ENCODE measurements around the gene DCAF4. TPM values are rescaled to one million over a fixed set of nuclear protein-coding genes. Genes with fewer than 3 reads are reported as not detected.

The DCAF4 gene
- total RNA-seq = 14.7 TPM

GRCh38 chr14:72926292-72927028 lies at the start of gene DCAF4:
Gene DCAF4 (plus strand): TSS chr14:72926464. CDS start chr14:72937979, 11,515 bp downstream.

GRCh38 chr14:72893636-72894322 lies 32.5 kb upstream of the DCAF4 start, which contains the start of gene DPF3:
Gene DPF3 (minus strand): TSS chr14:72894101. CDS start chr14:72894088, 13 bp downstream.

Other genes with a start within 250 kb of the DCAF4 start
- gene DPF3, start 32.4 kb upstream of the DCAF4 start, total RNA-seq = 13.1 TPM
- gene ZFYVE1, start 100.6 kb downstream of the DCAF4 start, total RNA-seq = 25.4 TPM
- 120 TPM for gene RBM25, start 132.1 kb downstream of the DCAF4 start, total RNA-seq
- 85.8 TPM for gene PSEN1, start 210.0 kb downstream of the DCAF4 start, total RNA-seq